Measurements from ENCODE around the gene REV1.
A peak's percentile ranks its signal among the peaks of the same experiment; 100 is the strongest.
"Not testable (repeated sequence)": the region's sequence is repeated elsewhere in the genome, so short reads cannot be mapped to it uniquely, and the experiment has no call there.

REV1 gene

DNA sequence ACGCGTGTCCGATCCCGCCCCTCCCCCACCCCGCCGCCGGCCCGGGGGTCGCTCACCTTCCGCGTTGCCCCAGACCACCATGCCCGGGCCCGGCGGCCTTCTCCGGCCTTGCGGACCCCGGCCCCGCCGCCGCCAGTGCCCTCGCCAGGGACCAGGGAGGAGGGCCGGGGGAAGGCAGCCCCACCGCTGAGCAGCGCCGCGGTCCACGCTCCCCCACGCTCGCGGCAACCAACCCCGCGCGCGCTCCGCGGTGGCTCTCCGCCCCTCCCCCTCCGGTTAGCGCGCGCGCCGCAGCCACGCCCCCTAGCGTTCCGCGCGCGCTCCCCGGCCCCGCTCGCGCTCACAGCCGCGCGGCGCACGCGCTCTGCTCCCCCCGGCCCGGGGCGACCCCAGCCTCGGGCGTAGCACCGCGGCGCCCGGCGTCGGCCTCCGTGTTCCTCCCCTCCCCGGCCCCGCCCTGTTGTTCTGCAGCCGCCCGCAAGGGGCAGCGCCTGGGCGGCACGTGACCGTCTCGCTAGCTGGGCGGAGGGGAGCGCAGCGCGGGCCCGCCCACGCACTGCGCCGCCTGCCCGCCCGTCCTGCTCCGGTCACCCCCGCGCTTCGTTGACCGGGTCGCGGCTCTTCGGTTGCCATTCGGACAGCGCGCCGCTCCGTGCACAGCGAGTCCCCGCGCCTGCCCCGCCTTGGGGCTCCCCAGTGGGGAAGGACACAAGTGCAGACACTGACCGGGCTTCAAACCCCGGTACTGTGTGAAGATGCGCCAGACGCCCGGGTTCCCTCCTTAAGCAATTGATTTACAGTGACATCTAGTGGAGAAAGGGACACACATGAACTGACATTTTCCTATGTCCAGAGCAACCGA is at the start of gene REV1:
Gene REV1, minus strand, starts transcription at position 257 of the 862 bp plus-strand sequence. CDS start 25,042 bp downstream, outside the sequence.
- Histone ChIP-seq H3K27ac (peak within 1 kb of the TSS; percentile 90 to 99 (median 95)), H3K4me3 (peak within 1 kb of the TSS; percentile 74 to 100 (median 89))

DNA sequence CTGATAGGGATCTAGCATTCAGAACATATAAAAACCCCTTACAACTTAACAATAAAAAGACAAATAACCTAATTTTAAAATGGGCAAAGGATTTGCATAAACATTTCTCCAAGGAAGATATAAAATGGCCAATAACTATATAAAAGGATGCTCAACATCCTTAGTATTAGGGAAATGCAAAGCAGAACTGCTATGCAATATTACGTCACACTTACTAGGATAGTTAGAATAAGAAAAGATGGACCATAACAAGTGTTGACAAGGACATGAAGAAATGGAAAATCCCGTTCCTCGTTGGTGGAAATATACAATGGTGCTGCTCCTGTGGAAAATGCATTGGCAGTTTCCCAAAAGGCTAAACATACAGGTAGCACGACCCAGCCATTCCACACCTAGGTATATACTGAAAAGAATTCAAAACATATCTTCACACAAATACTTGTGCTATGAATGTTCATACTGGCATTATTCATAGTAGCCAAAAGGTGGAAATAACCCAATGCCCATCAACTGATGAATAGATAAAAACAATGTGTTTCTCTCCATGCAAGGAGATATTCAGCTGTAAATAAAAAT is 48.2 kb upstream of the REV1 start:
- Histone ChIP-seq H3K27ac (no peak overlapping the region), H3K4me3 (no peak overlapping the region)

DNA sequence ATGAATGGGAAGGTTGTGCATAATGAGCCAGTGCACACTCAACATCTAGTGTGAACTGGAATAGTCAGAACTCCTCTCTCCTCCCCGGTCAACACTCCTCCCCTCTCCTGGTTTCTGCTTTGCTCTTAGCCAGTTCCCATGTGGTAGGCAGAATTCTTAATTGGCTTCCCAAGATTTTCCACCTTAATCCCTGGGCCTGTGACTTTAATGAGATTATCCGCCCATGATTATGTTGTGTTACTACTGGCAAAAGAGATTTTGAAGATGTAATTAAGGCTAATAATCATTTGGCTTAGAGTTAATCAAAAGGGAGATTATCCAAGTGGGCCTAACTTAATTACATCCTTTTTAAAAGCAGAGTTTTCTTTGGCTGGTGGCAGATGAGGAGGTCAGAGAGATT is 34.2 kb upstream of the REV1 start:
- Histone ChIP-seq H3K27ac (no peak overlapping the region), H3K4me3 (no peak overlapping the region)

GRCh38 chr2:99522157-99522556 is 32.3 kb upstream of the REV1 start:
- Histone ChIP-seq H3K27ac (no peak overlapping the region), H3K4me3 (no peak overlapping the region)

DNA sequence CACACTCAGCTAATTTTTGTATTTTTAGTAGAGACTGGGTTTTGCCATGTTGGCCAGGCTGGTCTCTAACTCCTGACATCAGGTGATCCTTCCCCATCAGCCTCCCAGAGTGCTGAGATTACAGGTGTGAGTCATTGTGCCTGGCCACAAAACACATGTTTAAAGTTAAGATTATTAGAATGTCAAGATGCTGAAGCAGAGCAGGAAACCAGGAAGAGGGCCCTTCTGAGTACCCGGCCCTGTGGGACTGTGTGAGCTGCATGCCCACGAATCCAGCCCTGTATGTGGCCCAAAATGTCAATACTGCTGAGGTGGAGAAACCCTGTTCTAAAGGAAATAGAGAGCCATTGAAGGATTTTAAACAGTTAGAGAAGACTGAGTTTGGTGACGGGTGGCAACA is 31.0 kb upstream of the REV1 start:
- Histone ChIP-seq H3K27ac (no peak overlapping the region), H3K4me3 (no peak overlapping the region)

- Histone ChIP-seq H3K4me3 (no peak overlapping the region), H3K27ac (no peak overlapping the region)
These were observed 30.4 kb upstream of the REV1 start for GRCh38 chr2:99520195-99520594.

GRCh38 chr2:99514357-99514756 is 24.5 kb upstream of the REV1 start:
- Histone ChIP-seq H3K4me3 (no peak overlapping the region), H3K27ac (no peak overlapping the region)

DNA sequence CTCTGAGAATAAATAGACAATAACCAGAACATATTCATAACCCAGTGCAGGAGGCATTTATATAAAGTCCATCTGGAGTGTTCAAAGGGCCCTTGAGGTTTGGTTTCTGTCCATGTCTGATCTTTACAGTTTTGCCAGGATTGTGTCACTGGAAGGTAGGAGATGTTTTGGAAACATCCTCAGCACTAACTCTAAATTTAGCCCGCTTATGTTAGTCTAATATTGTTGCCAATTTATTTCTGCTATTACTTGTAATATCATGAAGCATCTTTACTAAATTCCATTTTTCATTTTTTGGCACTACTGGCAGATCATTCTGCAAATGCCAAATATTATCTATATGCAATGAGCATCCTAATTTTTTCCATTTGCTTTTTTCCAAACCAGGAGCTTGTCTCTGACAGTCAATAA is 22.4 kb upstream of the REV1 start:
- Histone ChIP-seq H3K4me3 (no peak overlapping the region), H3K27ac (no peak overlapping the region)

- no peak overlapping the region for H3K4me3 ChIP-seq
- no peak overlapping the region for H3K27ac ChIP-seq
These were observed 19.6 kb upstream of the REV1 start for GRCh38 chr2:99509387-99509786.

DNA sequence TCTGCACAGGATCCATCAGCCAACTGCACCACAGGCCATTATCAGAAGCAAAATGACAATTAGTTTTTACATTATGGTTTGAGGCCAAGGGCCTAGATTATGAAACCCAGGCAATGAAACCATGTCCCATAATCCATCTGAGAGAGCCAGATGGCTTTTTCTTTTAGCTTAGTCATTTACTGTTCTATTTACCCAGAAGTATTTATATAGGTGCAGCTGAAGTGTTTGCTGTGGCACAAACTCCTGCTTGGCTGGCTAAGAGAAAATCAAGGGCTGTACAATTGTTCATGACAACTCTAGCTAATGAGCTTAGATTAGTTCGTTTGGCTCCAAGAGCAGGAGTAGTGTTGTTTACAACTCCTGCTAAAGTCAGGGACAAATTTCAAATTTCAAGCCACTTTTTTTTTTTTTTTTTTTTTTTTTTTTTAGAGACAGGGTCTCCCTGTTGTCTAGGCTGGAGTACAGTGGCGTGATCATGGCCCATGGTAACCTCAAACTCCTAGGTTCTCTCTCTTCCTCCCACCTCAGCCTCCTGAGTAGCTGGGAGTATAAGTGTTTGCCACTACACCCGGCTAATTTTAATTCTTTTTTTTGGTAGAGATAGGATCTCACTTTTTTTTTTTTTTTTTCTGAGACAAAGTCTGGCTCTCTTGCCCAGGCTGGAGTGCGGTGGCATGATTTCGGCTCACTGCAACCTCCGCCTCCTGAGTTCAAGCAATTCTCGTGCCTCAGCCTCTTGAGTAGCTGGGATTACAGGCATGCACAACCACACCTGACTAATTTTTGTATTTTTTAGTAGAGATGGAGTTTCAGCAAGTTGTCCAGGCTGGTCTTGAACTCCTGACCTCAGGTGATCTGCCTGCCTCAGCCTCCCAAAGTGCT is 18.4 kb upstream of the REV1 start:
- no peak overlapping the region for H3K4me3 ChIP-seq
- no peak overlapping the region for H3K27ac ChIP-seq

DNA sequence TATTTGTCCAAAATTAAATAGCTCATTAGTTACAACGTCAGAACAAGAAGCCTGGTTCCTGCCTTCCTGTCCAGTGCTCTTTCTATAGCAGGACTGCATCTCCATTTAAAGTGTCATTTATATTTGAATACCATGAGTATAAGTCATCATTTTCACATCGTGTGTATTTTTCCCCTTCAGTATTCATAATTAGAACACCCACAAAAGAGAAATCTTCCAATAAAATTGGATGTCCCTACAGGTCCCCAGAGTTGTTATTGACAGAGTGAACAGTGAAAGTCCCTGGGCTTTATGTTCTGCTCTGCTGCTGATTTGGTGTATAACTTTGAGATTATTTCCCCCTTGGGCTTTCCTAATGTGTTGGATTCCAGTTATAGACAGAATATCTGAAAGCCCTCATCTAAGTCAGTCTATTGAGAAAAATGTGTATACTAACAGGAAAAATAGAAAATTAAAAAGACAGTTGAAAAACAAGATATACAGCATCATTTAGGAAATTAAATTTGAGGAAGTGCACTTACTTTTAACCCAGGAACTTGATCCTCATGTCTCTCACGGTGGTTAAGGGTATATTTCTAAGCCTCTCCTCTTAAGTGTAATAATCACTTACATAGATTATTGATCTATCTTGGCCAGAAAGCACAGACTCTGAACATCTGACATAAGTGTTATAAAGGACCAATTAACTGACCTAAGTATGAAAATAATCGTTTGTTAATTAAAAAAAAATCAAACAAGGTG is 15.2 kb upstream of the REV1 start:
- H3K27ac ChIP-seq: no peak overlapping the region
- no peak overlapping the region for H3K4me3 ChIP-seq

DNA sequence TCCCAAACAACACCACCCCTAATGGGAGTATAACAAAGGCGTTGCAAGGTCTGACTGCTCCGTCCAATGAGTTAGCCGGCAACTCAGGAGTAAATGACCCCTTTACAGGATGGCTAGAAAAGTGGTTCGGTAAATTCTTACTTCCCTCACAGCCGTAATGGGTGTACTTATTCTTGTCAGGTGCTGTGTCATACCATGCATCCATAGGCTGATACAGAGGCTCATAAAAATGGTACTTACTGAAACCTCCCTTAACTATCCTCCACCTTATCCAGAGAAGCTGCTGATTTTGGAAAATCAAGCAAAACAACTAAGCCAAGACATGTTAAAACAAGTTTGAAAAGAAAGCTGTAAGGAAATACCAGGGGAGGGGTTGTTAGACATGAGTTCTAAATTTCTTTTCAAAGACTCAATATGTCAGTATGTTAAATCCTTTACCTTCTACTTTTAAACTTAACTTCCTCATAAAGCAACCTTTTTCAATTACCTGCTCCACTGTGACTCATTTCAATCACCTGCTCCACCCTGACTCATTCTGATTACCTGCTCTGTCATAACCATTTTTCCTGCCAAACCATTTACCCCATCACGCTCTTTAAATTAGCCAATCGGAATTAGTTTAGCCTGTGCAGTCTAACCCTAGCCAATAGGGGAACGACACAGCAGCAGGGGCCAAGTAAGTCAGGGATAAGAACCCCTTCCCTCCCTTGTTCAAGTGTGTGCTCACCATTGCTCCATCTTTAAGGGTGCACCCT is 14.0 kb upstream of the REV1 start:
- H3K27ac ChIP-seq: peak overlapping the region in 4 of 21 experiments; percentile 35 to 68 (median 48)
- H3K4me3 ChIP-seq: not testable (repeated sequence)

- no peak overlapping the region for H3K27ac ChIP-seq
- H3K4me3 ChIP-seq: no peak overlapping the region
These were observed 6.2 kb upstream of the REV1 start for GRCh38 chr2:99496021-99496420.

GRCh38 chr2:99495115-99495860 is 5.5 kb upstream of the REV1 start:
- no peak overlapping the region for H3K4me3 ChIP-seq
- H3K27ac ChIP-seq: no peak overlapping the region

DNA sequence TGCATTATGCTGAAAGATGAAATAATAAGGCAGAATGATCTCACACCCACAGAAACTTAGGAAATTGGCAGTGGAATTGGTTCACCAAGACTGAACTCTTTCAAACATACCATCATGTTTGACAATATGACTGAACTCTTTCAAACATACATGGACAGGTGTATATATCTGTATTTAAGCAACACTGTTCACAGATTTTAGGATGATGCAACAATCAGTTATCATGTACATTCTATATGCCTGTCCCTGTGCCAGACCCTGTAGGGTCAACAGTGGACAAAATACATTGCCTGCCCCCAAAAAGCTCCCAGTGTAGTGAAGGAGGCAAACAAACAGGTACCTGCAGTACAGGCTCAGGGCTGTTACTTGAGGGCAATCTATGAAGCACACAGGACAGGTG is 2.9 kb upstream of the REV1 start:
- H3K4me3 ChIP-seq: no peak overlapping the region
- H3K27ac ChIP-seq: no peak overlapping the region

DNA sequence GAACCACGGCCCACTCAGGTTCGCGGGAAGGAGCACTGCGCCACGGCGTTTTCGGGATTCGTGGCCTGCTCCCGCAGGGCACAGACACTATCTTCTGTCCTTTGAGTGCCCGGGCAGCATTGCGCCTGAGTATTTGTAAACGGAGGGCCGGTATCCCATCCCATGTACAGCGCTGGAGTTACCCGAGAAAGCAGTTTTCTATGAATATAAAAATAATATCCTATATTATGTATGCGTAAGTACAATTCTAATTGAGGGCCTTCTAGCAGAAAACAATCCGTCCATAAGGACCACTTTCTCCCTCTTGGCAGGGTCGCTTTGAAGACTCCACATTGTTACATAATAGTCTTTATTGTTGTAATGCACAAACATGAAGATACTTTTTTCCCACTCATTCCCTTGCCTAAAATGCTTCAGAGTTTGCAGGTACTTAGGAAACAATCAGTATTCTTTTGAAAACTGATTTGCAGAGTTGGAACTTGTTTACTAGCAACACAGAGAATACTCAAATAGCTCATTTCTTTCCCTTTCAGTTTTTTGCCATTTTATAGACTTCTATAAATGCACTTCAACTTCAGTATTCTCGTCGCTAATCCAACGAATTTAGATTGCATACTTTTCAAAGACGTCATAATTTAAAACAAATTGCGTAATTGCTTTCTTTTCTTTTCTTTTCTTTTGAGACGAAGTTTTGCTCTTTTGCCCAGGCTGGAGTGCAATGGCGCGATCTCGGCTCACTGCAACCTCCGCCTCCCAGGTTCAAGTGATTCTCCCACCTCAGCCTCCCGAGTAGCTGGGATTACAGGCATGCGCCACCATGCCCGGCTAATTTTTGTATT is 1.0 kb upstream of the REV1 start:
- peak overlapping the region; percentile 74 to 100 (median 89) for H3K4me3 ChIP-seq
- peak overlapping the region in 20 of 21 experiments; percentile 82 to 99 (median 96) for H3K27ac ChIP-seq

GRCh38 chr2:99489063-99489760 is 605 bp downstream of the REV1 start:
- H3K4me3 ChIP-seq: peak overlapping the region; percentile 74 to 100 (median 89)
- peak overlapping the region; percentile 90 to 99 (median 95) for H3K27ac ChIP-seq
